ENCODE data around the gene VIPR2.
"Not testable (repeated sequence)": the region's sequence is repeated elsewhere in the genome, so short reads cannot be mapped to it uniquely, and the experiment has no call there.

VIPR2 gene, protein sequence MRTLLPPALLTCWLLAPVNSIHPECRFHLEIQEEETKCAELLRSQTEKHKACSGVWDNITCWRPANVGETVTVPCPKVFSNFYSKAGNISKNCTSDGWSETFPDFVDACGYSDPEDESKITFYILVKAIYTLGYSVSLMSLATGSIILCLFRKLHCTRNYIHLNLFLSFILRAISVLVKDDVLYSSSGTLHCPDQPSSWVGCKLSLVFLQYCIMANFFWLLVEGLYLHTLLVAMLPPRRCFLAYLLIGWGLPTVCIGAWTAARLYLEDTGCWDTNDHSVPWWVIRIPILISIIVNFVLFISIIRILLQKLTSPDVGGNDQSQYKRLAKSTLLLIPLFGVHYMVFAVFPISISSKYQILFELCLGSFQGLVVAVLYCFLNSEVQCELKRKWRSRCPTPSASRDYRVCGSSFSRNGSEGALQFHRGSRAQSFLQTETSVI

DNA sequence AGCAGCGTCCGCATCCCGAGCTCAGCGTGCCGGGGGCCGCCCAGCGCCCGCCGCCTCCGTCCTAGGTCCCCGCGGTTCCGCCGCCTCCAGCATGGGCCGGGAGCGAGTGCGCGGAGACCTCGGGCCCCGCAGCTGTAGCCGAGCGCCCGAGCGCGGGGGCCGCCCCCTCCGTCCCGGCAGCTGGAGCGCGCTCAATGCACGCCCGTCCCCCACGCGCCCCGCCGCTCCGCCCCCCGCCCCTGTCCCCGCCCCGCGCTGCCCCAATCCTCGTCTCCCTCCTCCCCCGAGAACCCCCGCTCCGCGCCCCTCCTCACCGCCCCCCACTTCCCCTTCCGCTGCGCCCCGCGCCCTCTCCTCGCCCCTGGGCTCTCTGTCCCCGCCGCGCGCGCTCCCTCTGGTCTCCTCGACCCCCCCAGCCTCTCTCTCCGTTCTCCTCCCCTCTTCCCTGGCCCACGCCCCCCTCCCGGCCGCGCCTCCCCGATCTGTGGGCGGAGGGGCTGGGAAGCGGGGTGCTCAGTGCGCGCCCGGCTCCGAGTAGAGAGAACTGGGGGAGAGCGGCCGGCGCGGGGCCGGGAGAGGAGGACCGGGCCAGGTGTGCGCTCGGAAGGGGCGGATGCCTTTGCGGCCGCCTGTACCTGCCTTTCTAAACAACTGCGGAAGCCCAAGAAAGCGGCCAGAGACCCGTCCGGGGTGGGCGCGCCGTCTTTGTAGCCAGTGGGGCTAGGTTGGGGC lies at the start of gene VIPR2:
TSS of gene VIPR2 (minus strand) at position 110 of the 732 bp plus-strand sequence. CDS start at position 14, 96 bp downstream.
- DNase-seq (ENCODE audit: low read depth), result no peak

DNA sequence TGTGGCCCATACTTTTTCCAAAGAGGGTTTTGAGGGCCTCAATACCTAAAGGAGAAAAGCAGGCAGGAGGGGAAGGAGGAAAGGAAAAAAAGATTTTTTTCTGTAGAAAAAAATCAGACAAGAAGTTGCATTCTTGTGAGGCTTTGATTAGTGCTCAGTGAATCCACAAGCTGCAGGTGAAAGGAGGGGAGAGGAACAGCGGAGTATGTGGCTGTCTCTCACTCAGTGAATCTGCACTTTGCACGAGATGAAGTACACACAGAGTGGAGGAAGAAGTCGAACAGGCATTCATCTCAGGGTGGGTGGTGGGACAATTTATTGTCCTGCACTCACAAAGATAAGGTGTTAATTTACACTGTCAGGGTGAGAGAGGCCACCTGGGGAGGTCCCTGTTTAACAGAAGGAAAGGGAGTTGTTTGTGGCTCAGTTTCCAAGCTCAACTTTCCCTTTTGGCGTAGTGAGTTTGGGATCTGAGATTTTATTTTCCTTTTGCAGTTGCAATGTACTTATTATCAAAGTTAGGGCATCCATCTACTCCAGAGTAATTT lies 49.0 kb upstream of the VIPR2 start:
- DNase-seq (ENCODE audit: low read depth), result no peak

DNA sequence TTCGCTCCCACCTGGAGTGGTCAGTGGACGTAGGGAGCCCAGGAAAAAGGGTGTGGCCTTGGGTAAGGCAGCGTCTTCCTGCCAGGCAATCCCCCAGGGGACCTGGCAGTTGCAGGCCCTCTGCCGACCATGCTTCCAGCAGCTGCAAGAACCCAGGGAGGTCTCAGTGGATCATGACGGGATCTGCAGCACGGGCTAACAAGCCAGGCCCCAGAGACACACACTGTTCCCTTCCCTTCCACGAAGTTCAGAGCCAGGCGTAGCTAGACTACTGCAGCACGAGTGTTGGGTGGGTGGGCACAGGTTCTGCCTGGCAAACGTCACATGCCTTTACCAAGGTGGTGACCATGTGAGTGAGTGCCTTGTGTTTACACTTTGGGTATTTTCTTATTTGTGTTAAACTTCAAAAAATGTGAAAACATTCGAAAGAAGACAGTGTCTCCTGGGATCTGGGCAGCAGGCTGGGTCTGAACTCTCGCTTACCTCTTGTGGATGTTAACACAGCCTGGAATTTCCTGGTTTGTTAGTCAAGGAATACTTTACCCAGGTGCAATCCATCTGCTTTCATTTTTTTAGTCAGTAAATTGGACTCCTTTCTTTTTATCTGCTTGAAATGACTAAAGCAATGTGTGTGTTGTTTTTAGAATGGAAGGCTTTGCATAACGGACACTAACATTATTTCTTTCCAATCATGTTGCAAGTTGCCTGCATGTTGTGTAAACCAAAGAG lies 48.2 kb upstream of the VIPR2 start:
- DNase-seq (ENCODE audit: low read depth), result no peak

DNA sequence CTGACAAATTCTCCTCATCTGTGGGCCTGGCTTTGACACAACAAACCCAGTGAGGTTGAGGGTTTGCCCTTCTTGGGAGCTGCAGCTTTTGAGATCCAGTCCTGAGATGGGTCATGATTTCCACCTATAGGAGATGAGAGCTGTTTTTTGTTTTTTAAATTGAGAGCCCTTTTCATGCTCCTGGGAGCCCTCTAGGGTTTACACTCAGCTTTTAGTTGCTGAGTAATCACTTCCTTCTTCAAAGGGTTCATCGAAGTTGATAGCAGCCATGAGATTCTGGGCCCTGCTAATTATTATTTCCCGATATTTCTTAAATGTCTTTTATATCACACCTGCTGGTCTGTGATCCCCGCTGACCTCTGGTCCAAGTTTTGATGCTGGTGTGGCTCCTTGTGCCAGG lies 47.3 kb upstream of the VIPR2 start:
- no peak for DNase-seq (ENCODE audit: low read depth)

DNA sequence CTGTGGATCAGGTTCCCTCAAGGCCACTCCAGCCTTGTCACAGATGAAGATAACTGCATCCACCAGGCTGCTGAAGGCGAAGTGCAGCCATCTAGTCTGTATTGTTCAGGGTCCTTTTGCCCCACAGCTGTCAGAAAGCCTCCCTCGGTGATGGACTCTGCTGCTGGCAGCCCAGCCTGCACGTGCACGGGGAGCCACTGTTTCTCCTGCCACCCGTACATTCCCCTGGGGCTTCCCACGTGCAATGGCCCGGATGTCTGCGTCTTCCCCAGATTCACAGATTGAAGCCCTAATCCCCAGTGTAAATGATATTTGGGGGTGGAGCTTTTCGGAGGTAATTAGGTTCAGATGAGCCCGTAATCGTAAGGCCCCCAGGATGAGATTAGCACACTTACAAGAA lies 46.6 kb upstream of the VIPR2 start:
- DNase-seq (ENCODE audit: low read depth), result no peak

DNA sequence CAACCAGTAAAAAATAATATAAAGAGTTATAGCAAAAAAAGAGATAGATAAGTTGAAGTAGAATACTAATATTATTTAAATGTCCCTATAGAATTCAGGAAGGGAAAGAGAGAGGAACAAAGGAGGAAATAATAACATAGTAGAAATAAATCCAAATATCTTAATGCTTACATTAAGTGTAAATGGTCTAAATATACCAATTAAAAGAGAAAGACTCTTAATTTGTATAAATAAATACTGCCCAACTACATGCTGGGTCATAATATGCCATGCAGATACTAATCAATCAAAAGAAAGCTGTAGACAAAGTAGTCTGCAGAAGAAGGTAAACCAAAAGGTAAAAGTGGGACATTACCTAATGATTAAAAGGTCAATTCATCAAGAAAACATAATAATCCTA lies 43.3 kb upstream of the VIPR2 start:
- no peak for DNase-seq (ENCODE audit: low read depth)

DNA sequence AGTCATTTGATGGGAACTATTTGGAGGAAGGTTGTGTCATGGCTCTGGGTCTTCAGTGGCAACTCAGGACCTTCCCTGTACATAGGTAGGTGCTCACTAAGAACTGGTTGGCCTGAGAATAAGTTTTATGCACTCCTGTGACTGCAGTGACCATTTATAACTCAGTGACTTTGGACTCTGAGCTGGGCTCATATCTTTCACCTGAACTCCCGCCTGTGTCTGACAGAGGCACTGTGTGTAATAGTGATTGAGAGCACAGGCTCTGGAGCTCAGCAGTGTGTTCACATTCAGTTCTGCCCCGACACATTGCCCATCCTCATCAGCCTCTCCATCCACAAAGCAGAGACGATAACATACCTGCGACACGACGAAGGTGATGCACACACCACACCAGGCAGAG lies 34.6 kb upstream of the VIPR2 start:
- no peak for DNase-seq (ENCODE audit: low read depth)

DNA sequence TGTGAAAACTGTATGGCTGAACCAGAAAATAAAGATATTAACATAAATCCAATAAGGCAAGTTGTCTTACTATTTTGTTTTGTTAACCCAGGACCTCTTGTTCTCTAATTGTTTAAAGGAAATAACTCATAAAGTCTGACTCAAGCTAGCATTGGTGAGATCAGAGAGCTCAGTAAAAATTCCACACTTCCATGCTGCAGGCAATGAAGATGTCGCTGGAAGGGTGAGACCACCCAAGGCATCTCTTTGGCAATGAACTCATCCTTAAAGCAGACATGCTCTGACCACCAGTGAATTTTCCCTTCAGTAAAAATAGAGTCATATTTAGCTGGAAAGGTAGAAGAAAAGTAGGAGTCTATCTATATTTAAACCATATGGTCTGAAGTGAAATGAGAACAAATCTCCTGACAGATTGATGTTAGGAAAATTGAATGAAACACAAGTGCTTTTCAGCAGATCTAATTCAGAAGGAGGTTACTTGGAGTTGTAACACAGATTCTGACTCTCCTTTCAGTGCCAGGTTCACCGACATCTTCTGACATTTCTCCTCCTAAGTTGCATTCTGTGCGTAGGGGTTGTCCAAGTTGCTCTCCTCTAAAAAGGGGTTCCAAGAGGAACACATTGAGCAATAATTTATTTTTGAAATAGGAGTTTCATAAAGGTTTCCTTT lies 32.8 kb upstream of the VIPR2 start:
- no peak for DNase-seq (ENCODE audit: low read depth)

DNA sequence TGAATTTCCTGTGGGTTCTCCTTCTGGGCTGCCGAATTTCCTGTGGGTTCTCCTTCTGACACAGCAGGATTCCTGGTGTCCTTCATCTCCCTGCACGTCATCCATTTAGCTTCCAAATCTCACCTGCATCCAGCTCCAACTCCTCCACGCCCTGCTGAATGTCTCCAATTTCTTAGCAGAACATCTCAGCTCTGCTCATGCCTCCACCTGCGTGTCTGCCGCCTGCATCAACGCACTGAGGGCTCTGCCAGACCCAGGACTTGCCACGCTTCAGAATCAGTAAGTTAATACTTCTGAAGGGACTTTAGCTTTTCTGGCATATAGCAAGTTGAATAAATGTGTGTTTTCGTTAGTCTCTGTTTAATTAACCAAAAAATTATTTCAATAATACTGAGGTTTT lies 31.1 kb upstream of the VIPR2 start:
- DNase-seq (ENCODE audit: low read depth), result no peak

DNA sequence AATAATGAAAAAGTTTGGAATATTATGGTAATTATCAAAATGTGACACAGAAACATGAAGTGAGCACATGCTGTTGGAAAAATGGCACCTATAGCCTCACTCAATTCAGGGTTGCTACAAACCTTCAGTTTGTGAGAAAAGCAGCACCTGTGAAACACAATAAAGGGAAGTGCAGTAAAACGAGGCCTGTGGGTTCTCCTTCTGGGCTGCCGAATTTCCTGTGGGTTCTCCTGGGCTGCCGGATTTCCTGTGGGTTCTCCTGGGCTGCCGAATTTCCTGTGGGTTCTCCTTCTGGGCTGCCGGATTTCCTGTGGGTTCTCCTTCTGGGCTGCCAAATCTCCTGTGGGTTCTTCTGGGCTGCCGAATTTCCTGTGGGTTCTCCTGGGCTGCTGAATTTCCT lies 30.4 kb upstream of the VIPR2 start:
- DNase-seq (ENCODE audit: low read depth), result not testable (repeated sequence)

DNA sequence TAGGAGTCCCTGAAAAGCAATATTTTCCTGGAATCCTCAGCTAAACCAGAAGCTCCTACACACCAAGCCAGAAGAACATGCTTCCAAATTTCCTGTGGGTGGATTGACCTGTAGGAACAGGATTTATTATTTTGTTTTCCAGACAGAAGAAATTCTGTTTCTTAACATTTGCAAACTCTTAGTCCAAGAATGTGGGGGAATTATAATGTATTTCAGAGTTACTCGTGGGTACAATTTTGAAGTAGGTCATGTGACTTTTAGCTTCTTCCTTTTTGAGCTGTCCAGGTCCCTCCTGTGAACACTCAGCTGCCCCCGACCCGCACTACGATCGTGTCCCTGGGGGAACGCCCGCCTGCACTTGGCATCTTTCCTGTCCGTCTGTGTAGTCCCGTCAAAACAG lies 27.7 kb upstream of the VIPR2 start:
- no peak for DNase-seq (ENCODE audit: low read depth)

DNA sequence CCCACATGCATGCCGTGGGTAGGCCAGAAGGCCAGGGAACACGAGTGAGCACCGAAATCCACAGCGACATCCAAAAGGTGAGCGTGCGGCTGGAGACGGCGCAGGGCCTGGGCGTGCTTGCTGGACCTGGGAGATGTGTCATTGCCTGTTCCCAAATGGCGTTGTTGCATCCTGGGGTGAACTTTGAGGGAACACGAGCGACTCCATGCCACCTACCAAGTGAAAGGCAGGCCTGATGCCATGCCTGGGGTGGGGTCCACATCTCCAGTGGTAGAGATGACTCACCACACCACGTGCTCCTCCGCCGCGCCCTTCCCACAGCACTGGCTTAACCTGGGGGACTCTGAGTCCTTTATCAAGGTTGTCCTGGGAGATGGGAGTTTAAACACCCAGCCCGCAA lies 24.7 kb upstream of the VIPR2 start:
- DNase-seq (ENCODE audit: low read depth), result no peak

DNA sequence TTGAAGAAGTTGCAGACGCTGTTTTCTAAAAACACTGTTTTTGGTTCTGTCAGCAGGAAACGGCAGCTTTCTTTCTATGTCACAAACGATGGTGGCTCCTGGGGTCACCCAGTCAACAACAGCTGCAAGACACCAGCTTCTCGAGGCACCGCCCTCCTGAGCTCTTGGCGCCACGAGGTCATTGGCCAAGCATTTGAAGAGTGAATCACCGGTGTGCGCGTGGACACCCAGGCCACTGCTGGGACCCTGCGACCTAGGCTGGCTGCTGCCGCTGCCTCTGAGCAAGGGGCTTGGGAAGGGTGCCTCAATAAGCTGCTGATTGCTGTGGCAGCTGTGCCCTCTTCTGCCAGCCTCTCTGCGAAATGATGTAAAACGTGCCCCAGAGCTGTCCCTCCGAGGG lies 22.5 kb upstream of the VIPR2 start:
- DNase-seq (ENCODE audit: low read depth), result no peak

DNA sequence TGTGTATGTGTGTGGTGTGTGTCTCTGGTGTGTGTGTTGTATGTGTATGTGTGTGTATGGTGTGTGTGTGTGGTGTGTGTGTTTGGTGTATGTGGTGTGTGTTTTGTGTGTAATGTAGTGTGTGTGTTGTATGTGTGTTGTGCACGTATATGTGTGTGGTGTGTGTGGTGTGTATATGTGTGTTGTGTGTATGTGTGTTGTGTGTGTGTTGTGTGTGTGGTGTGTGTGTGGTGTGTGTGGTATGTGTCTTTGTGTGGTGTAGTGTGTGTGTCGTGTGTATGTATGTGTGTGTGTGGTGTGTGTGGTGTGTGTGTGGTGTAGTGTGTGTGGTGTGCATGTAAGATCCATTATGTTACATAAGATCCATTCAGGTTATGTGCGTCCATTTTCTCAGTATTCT lies 21.9 kb upstream of the VIPR2 start:
- no peak for DNase-seq (ENCODE audit: low read depth)

DNA sequence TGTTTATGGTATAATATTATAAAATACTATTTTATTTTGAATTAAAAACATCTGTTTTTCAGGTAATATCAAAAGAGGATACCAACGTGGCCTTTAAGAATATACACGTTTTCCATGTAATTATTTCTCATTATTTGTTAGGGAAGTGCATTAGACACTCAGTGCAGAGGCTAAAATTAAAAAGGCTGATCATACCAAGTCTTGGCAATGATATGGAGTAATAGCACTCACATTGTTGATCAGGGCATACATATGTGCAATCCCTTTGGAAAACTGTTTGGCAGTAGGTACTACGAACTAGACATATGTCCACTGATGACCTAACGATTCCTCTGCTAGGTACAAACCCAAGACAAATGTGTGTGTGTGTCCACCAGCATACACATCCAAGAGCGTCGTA lies 20.7 kb upstream of the VIPR2 start:
- no peak for DNase-seq (ENCODE audit: low read depth)

DNA sequence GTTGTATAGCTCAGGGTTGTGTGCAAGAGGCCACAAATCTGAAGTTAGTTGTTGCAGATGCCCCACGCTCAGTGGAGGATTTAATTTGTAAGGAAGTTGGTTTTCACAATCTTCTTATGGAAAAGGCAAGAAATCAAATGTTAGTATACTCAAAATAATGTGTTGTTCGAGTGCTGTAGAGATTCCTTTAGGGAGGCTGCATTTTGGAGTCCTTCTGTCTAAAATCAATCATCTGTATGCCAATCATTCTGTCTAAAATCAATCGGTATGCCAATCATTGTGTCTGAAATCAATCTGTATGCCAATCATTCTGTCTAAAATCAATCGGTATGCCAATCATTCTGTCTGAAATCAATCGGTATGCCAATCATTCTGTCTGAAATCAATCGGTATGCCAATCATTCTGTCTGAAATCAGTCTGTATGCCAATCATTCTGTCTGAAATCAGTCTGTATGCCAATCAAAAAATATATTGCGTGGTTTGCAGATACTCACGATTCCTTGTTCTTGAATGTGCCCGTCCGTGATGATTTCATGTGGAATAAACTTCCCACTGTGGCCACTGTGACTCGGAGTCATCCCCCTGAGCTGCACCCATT lies 19.1 kb upstream of the VIPR2 start:
- not testable (repeated sequence) for DNase-seq (ENCODE audit: low read depth)

DNA sequence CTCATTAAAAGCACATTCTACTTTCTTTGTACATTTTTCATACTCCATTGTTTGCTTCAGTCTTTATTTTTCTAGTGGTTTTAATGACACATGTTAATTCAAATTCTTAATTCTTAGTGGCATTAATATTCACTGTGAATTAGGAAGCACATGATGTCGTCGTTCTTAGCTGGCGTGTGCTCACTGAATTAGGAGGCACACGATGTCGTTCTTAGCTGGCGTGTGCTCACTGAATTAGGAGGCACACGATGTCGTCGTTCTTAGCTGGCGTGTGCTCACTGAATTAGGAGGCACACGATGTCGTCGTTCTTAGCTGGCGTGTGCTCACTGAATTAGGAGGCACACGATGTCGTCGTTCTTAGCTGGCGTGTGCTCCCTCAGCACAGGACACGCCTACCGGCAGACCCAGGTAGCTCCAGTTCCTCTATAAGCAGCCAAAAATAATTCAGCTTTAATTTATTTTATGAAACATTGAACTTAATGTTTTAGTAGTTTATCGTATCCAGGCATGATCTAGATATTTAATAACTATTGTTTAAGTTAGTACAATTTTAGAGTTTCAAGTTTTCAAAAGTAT lies 17.5 kb upstream of the VIPR2 start:
- DNase-seq (ENCODE audit: low read depth), result not testable (repeated sequence)

DNA sequence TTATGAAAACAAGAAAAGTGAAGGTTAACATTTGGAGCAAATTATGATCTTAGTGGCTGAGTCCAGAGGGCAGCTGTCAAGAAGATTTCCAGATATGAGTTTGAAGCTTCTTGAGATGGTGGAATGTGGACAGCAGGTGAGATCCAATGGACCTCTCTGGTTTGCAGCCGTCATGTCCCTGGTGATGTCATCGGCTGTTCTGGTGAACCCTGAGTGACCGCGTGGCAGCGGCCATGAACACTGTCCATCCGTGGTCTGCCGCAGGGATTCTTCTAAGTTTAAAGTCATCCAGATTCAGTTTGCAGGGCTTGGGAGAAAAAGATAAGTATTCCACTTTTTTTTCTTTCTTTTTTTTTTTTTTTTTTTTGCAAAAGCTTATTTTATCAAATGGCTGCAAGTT lies 15.8 kb upstream of the VIPR2 start:
- no peak for DNase-seq (ENCODE audit: low read depth)

DNA sequence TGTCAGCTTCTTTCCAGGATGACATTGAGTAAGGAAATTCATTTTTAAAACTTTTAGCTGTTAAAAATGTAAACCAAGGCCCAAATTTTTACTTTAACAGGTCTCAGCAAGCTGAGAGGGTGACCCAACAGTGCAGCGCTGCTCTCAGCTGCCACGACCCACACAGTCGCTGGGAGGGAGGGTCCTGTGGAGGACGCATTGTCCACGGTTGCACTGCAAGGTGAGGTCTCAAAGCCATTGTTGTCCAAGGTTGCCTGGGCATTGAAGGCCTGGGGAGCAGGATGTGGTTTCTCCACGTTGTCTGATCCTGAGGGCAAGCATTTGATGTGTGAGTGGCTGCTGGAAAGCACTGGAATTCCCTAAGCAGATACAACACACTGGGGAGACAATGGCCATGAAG lies 15.1 kb upstream of the VIPR2 start:
- DNase-seq (ENCODE audit: low read depth), result no peak

DNA sequence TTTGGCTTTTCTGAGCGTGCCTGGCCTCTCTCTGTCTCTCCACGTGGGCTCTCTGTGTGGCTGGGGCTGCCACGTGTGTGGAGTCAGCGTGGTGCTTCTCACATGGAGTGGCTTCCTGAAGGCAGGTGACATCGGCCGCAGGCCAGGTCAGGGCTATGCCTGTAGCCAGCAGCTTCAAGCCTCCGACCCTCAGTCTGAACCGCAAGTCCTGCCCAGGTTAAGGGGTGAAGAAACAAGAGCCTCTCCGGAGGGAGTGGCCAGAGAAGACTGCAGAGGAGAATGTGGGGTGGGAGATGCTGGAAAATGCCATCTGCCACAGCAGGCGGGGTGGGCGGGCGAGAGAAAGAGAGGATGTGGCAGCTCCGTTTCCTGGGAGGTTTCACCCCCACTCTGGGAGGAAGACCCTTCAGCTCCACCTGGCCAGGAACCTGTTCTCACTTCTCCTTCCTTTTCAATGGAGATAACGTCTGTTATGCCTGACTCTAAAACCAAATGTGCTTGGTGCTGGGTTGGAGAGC lies 14.3 kb upstream of the VIPR2 start:
- DNase-seq (ENCODE audit: low read depth), result no peak

Measured in ELR (cell line).